OCI-LY7 (cell line): ENCODE results near the gene PCNX2. TPM values are rescaled to one million over a fixed set of nuclear protein-coding genes. Genes with fewer than 3 reads are reported as not detected.

Experiments
- BruUV-seq: library from RNA; stranded (reverse); fragments of 400-500 nt; replicated peaks from 2 replicates; lab custom pipeline; 2021; lab: Mats Ljungman, UMichigan
- CTCF ChIA-PET: fragments of 300-600 bp; sonication (Branson Sonifier 250); formaldehyde crosslinking; loops from one replicate; lab custom pipeline; 2022; ENCODE audit warnings: antibody characterized with exemption; ENCODE audit not compliant: unreplicated experiment; lab: Charles Lee
- POLR2A ChIA-PET: fragments of 300-600 bp; sonication (Branson Sonifier 250); formaldehyde crosslinking; loops from one replicate; lab custom pipeline; 2022; ENCODE audit warnings: antibody characterized with exemption; lab: Charles Lee
- DNase-seq: peaks from one replicate; pipeline ENCODE4 v3.0.0-alpha.2; 2015; ENCODE audit warnings: low spot score
- H2AFZ ChIP-seq: fragments of 200-600 bp; sonication (generic), shearing (Covaris generic); 2 replicates; pipeline ENCODE4 v1.6.1; 2014; ENCODE audit warnings: mild to moderate bottlenecking, antibody characterized with exemption, low read length, moderate library complexity
- H3K27ac ChIP-seq: fragments of 200-600 bp; sonication (generic); 2 replicates; pipeline ENCODE4 v1.5.1; 2014; ENCODE audit warnings: mixed run types, low read depth, mild to moderate bottlenecking, moderate library complexity, low read length, inconsistent platforms; ENCODE audit not compliant: poor library complexity, severe bottlenecking
- H3K36me3 ChIP-seq: fragments of 200-600 bp; sonication (generic); 2 replicates; pipeline ENCODE4 v1.6.1; 2014; ENCODE audit warnings: mild to moderate bottlenecking, antibody characterized with exemption, low read length, moderate library complexity, mixed read lengths; ENCODE audit not compliant: insufficient read depth
- H3K4me1 ChIP-seq: fragments of 200-600 bp; sonication (generic); 2 replicates; pipeline ENCODE4 v1.5.1; 2014; ENCODE audit warnings: mild to moderate bottlenecking, low read length; ENCODE audit not compliant: insufficient read depth, poor library complexity, severe bottlenecking
- H3K4me2 ChIP-seq: fragments of 200-600 bp; sonication (generic); 2 replicates; pipeline ENCODE4 v1.6.1; 2014; ENCODE audit warnings: mild to moderate bottlenecking, low read length
- H3K4me3 ChIP-seq: fragments of 200-600 bp; sonication (generic); 2 replicates; pipeline ENCODE4 v1.5.1; 2014; ENCODE audit warnings: mild to moderate bottlenecking, low read depth, low read length; ENCODE audit not compliant: poor library complexity, severe bottlenecking
- H3K79me2 ChIP-seq: fragments of 200-600 bp; sonication (generic); 2 replicates; pipeline ENCODE4 v1.6.1; 2016; ENCODE audit warnings: low read depth, mild to moderate bottlenecking, low read length, moderate library complexity, mixed read lengths; ENCODE audit not compliant: insufficient read depth
- H3K9me2 ChIP-seq: fragments of 200-600 bp; sonication (generic); 2 replicates; pipeline ENCODE4 v1.6.1; 2016; ENCODE audit warnings: mild to moderate bottlenecking, low read length, mixed read lengths; ENCODE audit not compliant: insufficient read depth
- H3K9me3 ChIP-seq: fragments of 200-600 bp; sonication (generic); 2 replicates; pipeline ENCODE4 v1.6.1; 2014; ENCODE audit warnings: mild to moderate bottlenecking, mixed run types, low read length, mixed read lengths
- H4K20me1 ChIP-seq: fragments of 200-600 bp; sonication (generic); 2 replicates; pipeline ENCODE4 v1.6.1; 2014; ENCODE audit warnings: mild to moderate bottlenecking, antibody characterized with exemption, low read length, moderate library complexity, mixed read lengths; ENCODE audit not compliant: insufficient read depth
- CTCF ChIP-seq: fragments of 200-600 bp; sonication (generic); conservative IDR thresholded peaks from 2 replicates; pipeline ENCODE4 v1.5.1; 2014; ENCODE audit warnings: mild to moderate bottlenecking, antibody characterized with exemption, low read length, moderate library complexity, mixed read lengths
- EZH2phosphoT487 ChIP-seq: fragments of 200-600 bp; sonication (generic); IDR thresholded peaks from 2 replicates; pipeline ENCODE4 v1.6.1; 2018; ENCODE audit warnings: low read depth, borderline replicate concordance, mild to moderate bottlenecking, mixed run types, antibody characterized with exemption, low read length, moderate library complexity, mixed read lengths
- intact Hi-C: fragments of 100-400 bp; cut with micrococcal nuclease; formaldehyde crosslinking; loops from one replicate; pipeline ENCODE4 v1.10.0; 2022; ENCODE audit not compliant: unreplicated experiment
- total RNA-seq, 2 experiments: library from RNA; depleted of rRNA in 1 of 2; stranded (reverse); fragments of >200 nt in 1 of 2; shearing (Covaris generic) in 1 of 2; gene quantifications; 2 replicates each; pipeline ENCODE4 v1.2.3, GENCODE V29; 2014 to 2022

The PCNX2 gene
- total RNA-seq, 2 experiments from 2014 or later, result 17.1 to 26.9 TPM

GRCh38 chr1:233188061-233188460 is 107.5 kb downstream of the PCNX2 start:
- Histone ChIP-seq H3K4me1 (no peaks in the 10 kb centered on the region), H3K4me3 (no peak overlapping the region), H2AFZ (no peak overlapping the region), H3K27ac (no peak overlapping the region), H3K4me2 (no peak overlapping the region), H3K9me2 (no peaks in the 10 kb centered on the region), H4K20me1 (no peaks in the 10 kb centered on the region), H3K79me2 (no peaks in the 10 kb centered on the region), H3K9me3 (no peaks in the 10 kb centered on the region), H3K36me3 (no peaks in the 10 kb centered on the region)
- CTCF ChIA-PET, result no interaction called here
- BruUV-seq, result no TSS peak
- POLR2A ChIA-PET, result interaction anchor here (0.5 kb wide), 1 partner anchor 862 kb away, joined by 3 read pairs; no protein-coding TSS in a partner anchor
- intact Hi-C loops, result no loop called here
- TF ChIP-seq CTCF (no peak), EZH2phosphoT487 (no peak)
- no peak for DNase-seq

GRCh38 chr1:233183226-233184020 is 112.1 kb downstream of the PCNX2 start:
- POLR2A ChIA-PET, result no interaction called here
- no peak for DNase-seq
- Histone ChIP-seq H3K79me2 (no peaks in the 10 kb centered on the region), H3K4me2 (no peak overlapping the region), H3K27ac (no peak overlapping the region), H3K9me3 (no peaks in the 10 kb centered on the region), H3K4me1 (no peaks in the 10 kb centered on the region), H3K36me3 (peaks cover 7% of the 10 kb centered on the region), H4K20me1 (no peaks in the 10 kb centered on the region), H2AFZ (no peak overlapping the region), H3K4me3 (no peak overlapping the region), H3K9me2 (no peaks in the 10 kb centered on the region)
- BruUV-seq, result no TSS peak
- TF ChIP-seq CTCF (no peak), EZH2phosphoT487 (no peak)
- CTCF ChIA-PET, result no interaction called here
- intact Hi-C loops, result no loop called here

DNA sequence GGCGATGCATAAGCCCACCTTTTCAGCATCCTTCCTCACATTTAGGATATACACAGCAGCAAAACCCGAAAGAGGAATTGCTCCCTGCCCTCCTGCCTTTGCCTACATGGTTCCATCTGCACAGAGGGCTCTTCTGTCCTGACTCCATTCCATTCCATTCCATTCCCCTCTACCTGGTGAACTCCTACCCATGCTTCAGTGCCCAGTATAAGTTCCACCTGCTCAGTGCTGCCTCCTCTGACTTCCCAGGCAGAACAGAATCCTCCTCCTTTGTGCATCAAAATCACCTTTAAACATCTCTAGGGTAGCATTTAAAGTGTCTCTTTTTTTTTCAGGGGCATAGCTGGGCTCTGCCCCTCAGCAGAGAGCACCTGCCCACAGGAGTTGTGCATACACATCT is 112.9 kb downstream of the PCNX2 start:
- Histone ChIP-seq H4K20me1 (no peaks in the 10 kb centered on the region), H3K9me3 (no peaks in the 10 kb centered on the region), H3K36me3 (peaks cover 15% of the 10 kb centered on the region), H3K27ac (no peak overlapping the region), H3K4me3 (no peak overlapping the region), H3K4me1 (no peaks in the 10 kb centered on the region), H3K4me2 (no peak overlapping the region), H3K79me2 (no peaks in the 10 kb centered on the region), H3K9me2 (no peaks in the 10 kb centered on the region), H2AFZ (no peak overlapping the region)
- no TSS peak for BruUV-seq
- TF ChIP-seq CTCF (no peak), EZH2phosphoT487 (no peak)
- intact Hi-C loops, result no loop called here
- ChIA-PET CTCF (no interaction called here), POLR2A (no interaction called here)
- DNase-seq, result no peak
